Measurements from ENCODE around the gene PPP2R3A.
A peak's percentile ranks its signal among the peaks of the same experiment; 100 is the strongest.

Gene PPP2R3A

DNA sequence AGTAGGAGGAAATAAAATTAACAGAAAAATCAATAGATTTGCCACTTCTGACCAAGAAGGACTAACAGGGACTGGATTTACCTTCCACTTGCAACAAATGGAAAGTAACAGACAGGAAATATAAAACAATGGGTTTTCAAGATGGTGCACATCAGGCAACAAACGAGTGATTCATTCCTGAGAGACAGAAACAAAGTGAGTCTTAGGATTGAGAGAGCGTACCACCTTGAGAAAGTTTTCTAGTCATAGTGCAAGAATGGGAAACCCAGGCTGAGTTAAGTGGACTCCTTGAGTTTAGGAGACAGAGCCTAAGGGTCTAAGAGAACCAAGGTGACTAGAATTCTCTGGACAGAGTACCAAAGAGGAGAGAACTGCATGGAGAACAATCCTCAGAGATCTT lies 101.7 kb downstream of the PPP2R3A start:
- in situ Hi-C loops (cut with HindIII; ENCODE audit: low sequenced_read_pairs): no loop called here
- no peak for DNase-seq (ENCODE audit: low read depth)
- TF ChIP-seq, protein P1, sequence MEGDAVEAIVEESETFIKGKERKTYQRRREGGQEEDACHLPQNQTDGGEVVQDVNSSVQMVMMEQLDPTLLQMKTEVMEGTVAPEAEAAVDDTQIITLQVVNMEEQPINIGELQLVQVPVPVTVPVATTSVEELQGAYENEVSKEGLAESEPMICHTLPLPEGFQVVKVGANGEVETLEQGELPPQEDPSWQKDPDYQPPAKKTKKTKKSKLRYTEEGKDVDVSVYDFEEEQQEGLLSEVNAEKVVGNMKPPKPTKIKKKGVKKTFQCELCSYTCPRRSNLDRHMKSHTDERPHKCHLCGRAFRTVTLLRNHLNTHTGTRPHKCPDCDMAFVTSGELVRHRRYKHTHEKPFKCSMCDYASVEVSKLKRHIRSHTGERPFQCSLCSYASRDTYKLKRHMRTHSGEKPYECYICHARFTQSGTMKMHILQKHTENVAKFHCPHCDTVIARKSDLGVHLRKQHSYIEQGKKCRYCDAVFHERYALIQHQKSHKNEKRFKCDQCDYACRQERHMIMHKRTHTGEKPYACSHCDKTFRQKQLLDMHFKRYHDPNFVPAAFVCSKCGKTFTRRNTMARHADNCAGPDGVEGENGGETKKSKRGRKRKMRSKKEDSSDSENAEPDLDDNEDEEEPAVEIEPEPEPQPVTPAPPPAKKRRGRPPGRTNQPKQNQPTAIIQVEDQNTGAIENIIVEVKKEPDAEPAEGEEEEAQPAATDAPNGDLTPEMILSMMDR (IDR thresholded peaks at IDR 0.05; ENCODE audit: low read depth, low read length, missing control alignments): no peak
- no peak overlapping the region for H3K4me3 ChIP-seq (ENCODE audit: low read depth, low read length)

DNA sequence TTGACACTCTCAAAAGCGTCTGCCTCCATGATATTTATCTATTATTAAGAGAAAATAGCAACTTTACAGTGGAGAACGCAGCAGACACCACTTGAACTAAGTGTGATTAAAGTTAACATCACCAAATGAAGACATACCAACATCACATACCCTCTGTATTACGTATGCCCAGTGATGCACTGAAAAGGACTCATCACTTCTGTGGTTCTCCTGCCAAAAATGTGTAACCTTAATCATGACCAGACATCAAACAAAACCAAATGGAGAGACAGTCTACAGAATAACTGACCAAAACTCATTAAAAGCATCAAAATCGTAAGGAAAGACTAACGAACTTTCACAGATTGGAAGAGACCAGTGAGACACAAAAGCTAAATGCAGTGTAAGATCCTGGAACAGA lies 103.2 kb downstream of the PPP2R3A start:
- TF ChIP-seq, protein P1 (IDR thresholded peaks at IDR 0.05; ENCODE audit: low read depth, low read length, missing control alignments): no peak
- H3K4me3 ChIP-seq (ENCODE audit: low read depth, low read length): no peak overlapping the region
- in situ Hi-C loops (cut with HindIII; ENCODE audit: low sequenced_read_pairs): no loop called here
- DNase-seq (ENCODE audit: low read depth): no peak

DNA sequence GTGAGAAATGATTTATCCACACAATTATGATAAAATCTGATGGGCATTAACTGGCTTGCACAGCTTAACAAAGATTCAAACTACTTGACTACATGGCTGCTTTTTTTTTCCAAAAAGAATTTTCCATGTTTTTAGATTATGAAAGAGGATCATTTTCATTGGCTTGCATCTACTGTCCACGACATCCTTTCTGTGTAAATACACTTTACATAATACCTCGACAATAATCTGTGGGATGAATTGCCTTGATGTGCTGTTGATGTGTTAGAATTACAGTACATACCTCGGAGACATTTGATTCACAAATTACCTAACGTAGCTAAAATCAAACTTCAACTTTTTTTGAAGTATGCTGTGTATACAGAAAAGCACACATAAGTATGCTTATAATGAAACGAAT lies 104.4 kb downstream of the PPP2R3A start:
- in situ Hi-C loops (cut with HindIII; ENCODE audit: low sequenced_read_pairs): no loop called here
- no peak for DNase-seq (ENCODE audit: low read depth)
- TF ChIP-seq, protein P1 (IDR thresholded peaks at IDR 0.05; ENCODE audit: low read depth, low read length, missing control alignments): no peak
- H3K4me3 ChIP-seq (ENCODE audit: low read depth, low read length): no peak overlapping the region

- peak; percentile 62 for DNase-seq (ENCODE audit: low read depth)
- in situ Hi-C loops (cut with HindIII; ENCODE audit: low sequenced_read_pairs): no loop called here
- TF ChIP-seq, protein P1 (IDR thresholded peaks at IDR 0.05; ENCODE audit: low read depth, low read length, missing control alignments): no peak
- no peak overlapping the region for H3K4me3 ChIP-seq (ENCODE audit: low read depth, low read length)
Measured at GRCh38 chr3:136070334-136070733, 104.8 kb downstream of the PPP2R3A start.

- peak; percentile 9 for DNase-seq (ENCODE audit: low read depth)
- TF ChIP-seq, protein P1 (IDR thresholded peaks at IDR 0.05; ENCODE audit: low read depth, low read length, missing control alignments): no peak
- in situ Hi-C loops (cut with HindIII; ENCODE audit: low sequenced_read_pairs): no loop called here
- H3K4me3 ChIP-seq (ENCODE audit: low read depth, low read length): no peak overlapping the region
Measured at GRCh38 chr3:136070953-136071949, 105.7 kb downstream of the PPP2R3A start.

GRCh38 chr3:136074546-136075170 lies 109.1 kb downstream of the PPP2R3A start:
- TF ChIP-seq, protein P1 (IDR thresholded peaks at IDR 0.05; ENCODE audit: low read depth, low read length, missing control alignments): no peak
- DNase-seq (ENCODE audit: low read depth): no peak
- in situ Hi-C loops (cut with HindIII; ENCODE audit: low sequenced_read_pairs): no loop called here
- no peak overlapping the region for H3K4me3 ChIP-seq (ENCODE audit: low read depth, low read length)
